Esophagus muscularis mucosa (tissue), 4 donors: ENCODE measurements around the gene LCN6. TPM values are rescaled to one million over a fixed set of nuclear protein-coding genes. Genes with fewer than 3 reads are reported as not detected.

Experiments used
- DNase-seq: peaks from one replicate; pipeline ENCODE4 v3.0.0-alpha.2; 2017; ENCODE audit errors: extremely low spot score
- H3K27ac ChIP-seq, 4 donors: fragments of 200-600 bp; sonication (generic); replicated peaks in 1 of 4; 1 replicate in 3 of 4; 2 replicates in 1 of 4; pipeline ENCODE4 v1.5.1; 2016 to 2019; ENCODE audit warnings: mild to moderate bottlenecking in 1 of 4
- H3K27me3 ChIP-seq, 4 donors: fragments of 200-600 bp; sonication (generic); one replicate each; pipeline versions ENCODE4 v1.5.1 to v1.6.0; 2016 to 2019
- H3K36me3 ChIP-seq, 4 donors: fragments of 200-600 bp; sonication (generic); one replicate each; pipeline ENCODE4 v1.5.1; 2016 to 2019
- H3K4me1 ChIP-seq, 4 donors: fragments of 200-600 bp; sonication (generic); one replicate each; pipeline ENCODE4 v1.5.1; 2016 to 2019
- H3K4me3 ChIP-seq, 4 donors: fragments of 200-600 bp; sonication (generic); 1 replicate in 2 of 4; 2 replicates in 2 of 4; pipeline ENCODE4 v1.5.1; 2016 to 2019; ENCODE audit warnings: mild to moderate bottlenecking in 4 of 4, moderate library complexity in 1 of 4
- H3K9me3 ChIP-seq, 4 donors: fragments of 200-600 bp; sonication (generic); 1 replicate in 3 of 4; 2 replicates in 1 of 4; pipeline ENCODE4 v1.5.1; 2016 to 2019
- CTCF ChIP-seq, 3 experiments: fragments of 200-600 bp in 2 of 3; fragments of 450-650 bp in 1 of 3; sonication (generic) in 2 of 3; IDR thresholded peaks; one replicate each; pipeline ENCODE4 v1.5.1; 2017 to 2019; ENCODE audit warnings: antibody characterized with exemption in 3 of 3, mild to moderate bottlenecking in 2 of 3, moderate library complexity in 1 of 3
- EP300 ChIP-seq: sonication (generic); formaldehyde crosslinking; IDR thresholded peaks from one replicate; pipeline ENCODE4 v1.6.1; 2017; ENCODE audit warnings: antibody characterized with exemption
- POLR2A ChIP-seq: fragments of 450-650 bp; IDR thresholded peaks from one replicate; pipeline ENCODE4 v1.6.1; 2017; ENCODE audit warnings: antibody characterized with exemption, moderate library complexity, mild to moderate bottlenecking, low read depth
- POLR2AphosphoS5 ChIP-seq, 2 donors: sonication (generic); formaldehyde crosslinking; IDR thresholded peaks; one replicate each; pipeline ENCODE4 v1.6.1; 2017; ENCODE audit warnings: antibody characterized with exemption in 2 of 2
- WGBS: methylation state at CpG from one replicate; pipeline ENCODE4 v1.1.5; 2018; 5-methylcytosine and 5-hydroxymethylcytosine counted together
- intact Hi-C: fragments of 100-400 bp; cut with DNase I; formaldehyde crosslinking; loops from one replicate; pipeline ENCODE4 v1.15.1; 2023
- small RNA-seq, 3 donors: library from RNA; depleted of rRNA; stranded (forward); fragments of <200 nt; gene quantifications; one replicate each; pipeline ENCODE3, GENCODE V24; 2016
- total RNA-seq, 4 donors: library from RNA; depleted of rRNA; stranded (reverse); fragments of >200 nt; gene quantifications; one replicate each; pipeline versions ENCODE4 v1.1.0 to v1.2.1, GENCODE V29; 2016

The LCN6 gene
- total RNA-seq, 4 donors from 2014 or later = 12.5 to 32.0 (median 23.9) TPM

- TF ChIP-seq EP300 (no peak), POLR2A (no peak), POLR2AphosphoS5 (IDR thresholded peaks at IDR 0.05) (no peak), CTCF (IDR thresholded peaks at IDR 0.05) (no peak)
- peaks cover 11 to 19% (median 16%) of the 10 kb centered on the region in 4 donors for H3K4me1 ChIP-seq
- H3K9me3 ChIP-seq = no peaks in the 10 kb centered on the region
- WGBS = 86% methylated on average over 12 of the region's 23 CpGs
- intact Hi-C loops = loop anchor here (10.0 kb wide), 1 partner anchor 211 kb away; the partner anchor contains the start of gene SEC16A
- H3K36me3 ChIP-seq = no peaks in the 10 kb centered on the region
- H3K27me3 ChIP-seq = peaks cover 0 to 36% (median under 1%) of the 10 kb centered on the region in 4 donors
- no peak for DNase-seq
- no peak overlapping the region for H3K27ac ChIP-seq
- no peak overlapping the region for H3K4me3 ChIP-seq
Measured at GRCh38 chr9:136695955-136696354, 52.4 kb downstream of the LCN6 start.

- Histone ChIP-seq H3K4me1 (peaks cover 16 to 24% (median 21%) of the 10 kb centered on the region in 4 donors), H3K4me3 (no peak overlapping the region), H3K36me3 (no peaks in the 10 kb centered on the region), H3K9me3 (no peaks in the 10 kb centered on the region), H3K27me3 (peaks cover 0 to 31% (median 0%) of the 10 kb centered on the region in 4 donors), H3K27ac (no peak overlapping the region)
- intact Hi-C loops = loop anchor here (10.0 kb wide), 1 partner anchor 211 kb away; the partner anchor contains the start of gene SEC16A
- no peak for TF ChIP-seq POLR2AphosphoS5 (IDR thresholded peaks at IDR 0.05)
- no peak for TF ChIP-seq POLR2A
- TF ChIP-seq CTCF (IDR thresholded peaks at IDR 0.05) = no peak
- no peak for TF ChIP-seq EP300
- DNase-seq = no peak
- 76% methylated on average over 9 of the region's 10 CpGs for WGBS
Measured at GRCh38 chr9:136695435-136695895, 52.9 kb downstream of the LCN6 start.

GRCh38 chr9:136694872-136695247 lies 53.5 kb downstream of the LCN6 start:
- H3K27ac ChIP-seq = no peak overlapping the region
- intact Hi-C loops = loop anchor here (10.0 kb wide), 1 partner anchor 210 kb away; the partner anchor contains the start of gene SEC16A
- no peak for DNase-seq
- H3K4me1 ChIP-seq = peaks cover 22 to 30% (median 27%) of the 10 kb centered on the region in 4 donors
- H3K36me3 ChIP-seq = no peaks in the 10 kb centered on the region
- H3K27me3 ChIP-seq = peaks cover 0 to 25% (median 0%) of the 10 kb centered on the region in 4 donors
- H3K4me3 ChIP-seq = no peak overlapping the region
- TF ChIP-seq CTCF (IDR thresholded peaks at IDR 0.05) (no peak), POLR2AphosphoS5 (IDR thresholded peaks at IDR 0.05) (no peak), EP300 (no peak), POLR2A (no peak)
- no peaks in the 10 kb centered on the region for H3K9me3 ChIP-seq
- 93% methylated on average over 11 of the region's 11 CpGs for WGBS

- DNase-seq = no peak
- Histone ChIP-seq H3K27ac (no peak overlapping the region), H3K4me1 (peaks cover 27 to 35% (median 29%) of the 10 kb centered on the region in 4 donors), H3K27me3 (peaks cover 0 to 20% (median 0%) of the 10 kb centered on the region in 4 donors), H3K36me3 (no peaks in the 10 kb centered on the region), H3K4me3 (no peak overlapping the region), H3K9me3 (no peaks in the 10 kb centered on the region)
- intact Hi-C loops = loop anchor here (10.0 kb wide), 1 partner anchor 210 kb away; the partner anchor contains the start of gene SEC16A
- 39% methylated on average over 23 of the region's 32 CpGs for WGBS
- TF ChIP-seq EP300 (no peak), CTCF (IDR thresholded peaks at IDR 0.05) (peak; percentile 59 to 80 (median 60))
Measured at GRCh38 chr9:136694163-136694871, 54.0 kb downstream of the LCN6 start.

Small RNA genes lying within 50 kb of the gene (small RNA-seq; reads per million reads assigned to genes)
- gene ATP6V1G1P3 (0 reads per million in 3 donors), gene MIR6722 (0 reads per million in 3 donors)

Other genes with a start within 250 kb of the LCN6 start
- 10 to 100 TPM; 48.6 to 90.6 (median 58.8) TPM for gene NOTCH1, start 202.5 kb downstream of the LCN6 start, total RNA-seq
- 100 to 1,000 TPM in 1 of 4 donors, 10 to 100 TPM in 3; 33.2 to 134 (median 78.7) TPM for gene EGFL7, start 85.6 kb downstream of the LCN6 start, total RNA-seq
- gene AGPAT2, start 61.1 kb downstream of the LCN6 start, total RNA-seq = 10 to 100 TPM; 22.0 to 52.8 (median 39.3) TPM
- 10 to 100 TPM in 3 of 4 donors, 1 to 10 TPM in 1; 6.6 to 27.8 (median 21.5) TPM for gene DIPK1B, start 36.0 kb downstream of the LCN6 start, total RNA-seq
- 10 to 100 TPM in 2 of 4 donors, 1 to 10 TPM in 2; 7.0 to 12.6 (median 9.8) TPM for gene LCN10, start 5.6 kb downstream of the LCN6 start, total RNA-seq
- not detected for gene LCN8, start 9.7 kb upstream of the LCN6 start, total RNA-seq
- gene LCN15, start 16.0 kb upstream of the LCN6 start, total RNA-seq = not detected
- gene TMEM141, start 42.8 kb upstream of the LCN6 start, total RNA-seq = 10 to 100 TPM; 27.9 to 48.7 (median 31.5) TPM
- gene CCDC183, start 47.8 kb upstream of the LCN6 start, total RNA-seq = 1 to 10 TPM in 2 of 4 donors, under 1 TPM in 2; 0.33 to 2.5 (median 1.4) TPM
- gene RABL6, start 59.4 kb upstream of the LCN6 start, total RNA-seq = 100 to 1,000 TPM in 1 of 4 donors, 10 to 100 TPM in 3; 56.3 to 110 (median 83.0) TPM
- 10 to 100 TPM in 3 of 4 donors, 1 to 10 TPM in 1; 3.3 to 14.0 (median 11.4) TPM for gene AJM1, start 94.0 kb upstream of the LCN6 start, total RNA-seq
- gene PHPT1, start 100.9 kb upstream of the LCN6 start, total RNA-seq = 10 to 100 TPM; 43.4 to 84.1 (median 53.9) TPM
- 1 to 10 TPM; 1.7 to 4.7 (median 2.1) TPM for gene MAMDC4, start 103.8 kb upstream of the LCN6 start, total RNA-seq
- 100 to 1,000 TPM; 233 to 283 (median 247) TPM for gene EDF1, start 117.8 kb upstream of the LCN6 start, total RNA-seq
- gene TRAF2, start 138.0 kb upstream of the LCN6 start, total RNA-seq = 10 to 100 TPM in 2 of 4 donors, 1 to 10 TPM in 2; 6.6 to 15.5 (median 12.4) TPM
- gene FBXW5, start 196.2 kb upstream of the LCN6 start, total RNA-seq = 100 to 1,000 TPM; 238 to 303 (median 267) TPM
- not detected for gene C8G, start 196.7 kb upstream of the LCN6 start, total RNA-seq
- not detected for gene LCN12, start 203.7 kb upstream of the LCN6 start, total RNA-seq
- 10 to 100 TPM; 10.4 to 77.9 (median 51.6) TPM for gene PTGDS, start 229.0 kb upstream of the LCN6 start, total RNA-seq
- gene LCNL1, start 234.5 kb upstream of the LCN6 start, total RNA-seq = under 1 TPM in 3 of 4 donors, not detected in 1; 0.11 to 0.42 (median 0.39) TPM
- 10 to 100 TPM; 28.8 to 39.9 (median 37.8) TPM for gene PAXX, start 243.9 kb upstream of the LCN6 start, total RNA-seq
- gene CLIC3, start 248.0 kb upstream of the LCN6 start, total RNA-seq = 1 to 10 TPM in 2 of 4 donors, not detected in 2; 1.4 to 2.5 TPM